GM18951 (cell line): ENCODE results near the gene EVC2.

Source experiments
- POLR2A ChIP-seq: IDR thresholded peaks from 4 replicates; pipeline ENCODE4 v1.6.1; 2011; ENCODE audit warnings: mild to moderate bottlenecking; ENCODE audit not compliant: insufficient read length, insufficient read depth; ENCODE audit errors: extremely low read depth
- in situ Hi-C: fragments of 300-500 bp; cut with MboI; formaldehyde crosslinking; loops from one replicate; pipeline ENCODE4 v1.12.0; 2022; ENCODE audit warnings: low sequenced_read_pairs, mixed read lengths, inconsistent platforms; ENCODE audit not compliant: unreplicated experiment

The EVC2 gene

GRCh38 chr4:5713861-5714260, 5.5 kb upstream of the EVC2 start:
- in situ Hi-C loops = no loop called here
- no peak for TF ChIP-seq POLR2A

DNA sequence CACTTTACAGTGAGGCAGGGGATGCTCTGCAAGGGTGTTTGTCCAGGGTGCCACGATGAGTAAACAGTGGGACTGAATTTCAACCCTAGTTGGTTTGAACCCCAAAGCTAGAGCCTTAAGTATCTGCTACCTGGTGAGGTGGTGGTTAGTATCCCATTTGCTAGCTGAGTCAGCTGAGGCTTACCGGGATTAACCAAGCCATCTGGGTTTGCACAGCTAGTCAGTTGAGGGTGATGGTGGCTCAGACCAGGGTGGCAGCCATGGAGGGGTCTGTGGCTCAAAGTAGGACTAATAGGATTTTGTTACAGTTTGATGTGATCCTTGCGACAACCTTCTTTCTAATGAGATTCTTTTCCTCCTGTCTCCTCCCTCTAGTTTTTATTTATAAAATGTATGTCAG, 4.6 kb upstream of the EVC2 start:
- in situ Hi-C loops = no loop called here

GRCh38 chr4:5712517-5712916, 4.2 kb upstream of the EVC2 start:
- in situ Hi-C loops = no loop called here
- no peak for TF ChIP-seq POLR2A

More for the DNA sequence above, 4.6 kb upstream of the EVC2 start:
- no peak for TF ChIP-seq POLR2A

DNA sequence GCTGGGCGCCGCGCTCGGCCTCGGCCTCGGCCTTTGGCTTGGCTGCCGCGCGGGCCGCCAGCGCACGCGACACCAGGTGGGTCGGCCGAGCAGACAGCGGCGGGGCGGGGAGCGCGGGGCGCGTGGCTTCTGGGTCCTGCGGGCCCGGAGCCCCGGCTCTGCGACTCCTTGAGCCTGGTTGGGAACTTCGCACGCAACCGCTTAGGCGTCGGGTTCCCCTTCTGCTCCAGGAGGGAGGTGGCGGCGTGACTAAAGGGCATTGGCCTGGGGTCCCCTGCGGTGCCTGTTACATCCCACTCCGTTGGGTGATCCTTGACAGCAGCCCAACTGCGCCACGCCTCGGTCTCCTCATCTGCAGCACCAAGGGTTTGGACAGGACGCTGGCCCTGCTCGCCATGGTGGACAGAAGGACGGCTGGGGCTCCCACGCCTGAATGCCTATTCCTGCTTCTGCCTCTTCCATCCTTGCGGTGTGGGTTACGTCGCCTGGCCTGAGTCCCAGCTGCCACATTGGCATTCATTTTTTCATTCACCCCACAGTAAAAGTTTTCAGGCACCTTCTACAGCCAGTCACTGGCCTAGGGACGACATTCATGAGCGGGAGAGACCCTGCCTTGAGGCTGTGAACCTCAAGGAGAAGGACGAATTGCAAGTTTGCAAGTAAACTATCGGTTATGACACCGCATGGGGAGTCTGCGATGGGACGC, 3.3 kb upstream of the EVC2 start:
- no peak for TF ChIP-seq POLR2A
- in situ Hi-C loops = no loop called here

DNA sequence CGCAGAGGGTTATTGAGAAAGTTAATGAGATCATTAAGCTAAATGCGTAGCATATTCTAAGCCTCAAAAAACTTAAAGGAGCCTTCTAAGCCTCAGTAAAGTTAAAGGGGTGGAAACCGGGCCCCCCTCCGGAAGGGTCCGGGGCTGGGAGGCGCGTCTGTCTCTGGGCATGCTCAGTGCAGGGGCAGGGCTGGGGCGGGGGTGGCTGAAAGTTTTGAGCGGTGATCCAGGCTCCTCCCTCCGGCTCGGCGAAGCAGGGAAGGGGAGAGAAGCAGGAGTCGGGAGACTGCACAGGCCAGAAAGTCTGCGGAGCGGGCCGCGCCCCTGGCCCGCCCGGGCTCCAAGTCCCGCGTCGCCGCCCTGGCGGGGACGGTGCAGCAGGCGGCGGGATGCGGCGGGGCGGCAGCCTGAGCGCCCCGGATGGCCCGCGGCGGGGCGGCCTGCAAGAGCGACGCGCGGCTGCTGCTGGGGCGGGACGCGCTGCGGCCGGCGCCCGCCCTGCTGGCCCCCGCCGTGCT, 2.7 kb upstream of the EVC2 start, which contains the start of gene EVC:
Gene EVC, plus strand, starts transcription at position 241 of the 518 bp plus-strand sequence. Its CDS starts 180 bp downstream, at position 421.
- in situ Hi-C loops = no loop called here
- TF ChIP-seq POLR2A = peak; percentile 24

DNA sequence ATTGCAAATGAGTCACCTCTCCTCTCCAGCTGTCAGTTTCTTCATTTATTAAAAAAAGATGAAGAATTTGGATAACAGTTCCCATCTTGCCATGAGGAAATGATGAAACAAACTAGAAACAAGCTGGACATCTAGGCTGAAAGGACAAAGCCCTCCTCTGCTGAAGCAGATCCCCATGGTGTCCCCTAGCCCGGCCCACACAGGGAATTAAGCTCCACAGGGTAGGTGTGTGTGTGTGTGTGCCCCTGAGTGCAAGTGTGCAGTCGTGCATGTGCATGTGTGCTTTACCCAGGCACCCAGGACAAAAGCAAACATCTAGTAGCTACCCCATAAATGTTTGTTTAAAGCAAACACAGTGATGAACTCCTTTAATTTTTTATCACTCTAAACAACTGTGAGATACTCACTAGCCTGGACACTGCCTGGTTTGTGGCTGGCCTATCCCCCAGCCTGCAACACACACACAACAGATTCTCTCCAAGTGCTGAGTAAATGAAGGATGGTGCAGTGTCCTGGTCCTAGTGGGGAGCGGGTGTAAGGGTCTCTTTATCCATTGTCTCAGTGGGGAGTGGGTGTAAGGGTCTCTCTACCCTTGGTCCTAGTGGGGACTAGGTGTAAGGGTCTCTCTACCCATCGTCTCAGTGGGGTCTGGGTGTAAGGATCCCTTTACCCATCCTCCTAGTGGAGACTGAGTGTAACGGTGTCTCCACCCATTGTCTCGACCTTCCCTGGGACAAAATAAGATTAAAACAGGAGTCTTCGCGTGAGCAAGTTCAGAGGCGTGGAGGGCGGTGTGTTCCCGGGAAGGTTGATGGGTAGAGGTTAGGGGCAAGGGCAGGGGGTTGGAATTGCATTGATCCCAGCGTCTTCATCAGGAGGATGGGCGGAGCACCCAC, 2.0 kb upstream of the EVC2 start:
- in situ Hi-C loops = no loop called here
- no peak for TF ChIP-seq POLR2A

DNA sequence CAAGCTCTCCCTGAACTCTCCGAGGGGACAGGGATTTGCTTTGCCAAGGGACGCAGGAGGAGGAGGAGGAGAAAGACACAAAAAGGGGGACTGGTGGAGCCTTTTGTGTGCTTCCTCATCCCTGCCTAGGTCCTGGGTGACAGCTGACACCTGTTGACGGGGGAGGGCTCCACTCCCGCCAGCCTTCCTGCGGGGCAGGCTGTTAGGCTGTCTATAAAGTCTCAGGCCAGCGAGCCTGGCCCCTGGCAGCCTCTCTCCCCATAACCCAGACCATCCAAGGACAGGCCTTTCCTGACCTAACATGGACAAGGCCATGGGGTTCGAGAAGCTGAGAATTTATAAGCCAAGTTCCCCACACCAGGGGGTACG, 832 bp upstream of the EVC2 start:
- TF ChIP-seq POLR2A = no peak
- in situ Hi-C loops = no loop called here

- in situ Hi-C loops = no loop called here
- no peak for TF ChIP-seq POLR2A
These were observed 446 bp downstream of the EVC2 start for GRCh38 chr4:5707778-5708448.

DNA sequence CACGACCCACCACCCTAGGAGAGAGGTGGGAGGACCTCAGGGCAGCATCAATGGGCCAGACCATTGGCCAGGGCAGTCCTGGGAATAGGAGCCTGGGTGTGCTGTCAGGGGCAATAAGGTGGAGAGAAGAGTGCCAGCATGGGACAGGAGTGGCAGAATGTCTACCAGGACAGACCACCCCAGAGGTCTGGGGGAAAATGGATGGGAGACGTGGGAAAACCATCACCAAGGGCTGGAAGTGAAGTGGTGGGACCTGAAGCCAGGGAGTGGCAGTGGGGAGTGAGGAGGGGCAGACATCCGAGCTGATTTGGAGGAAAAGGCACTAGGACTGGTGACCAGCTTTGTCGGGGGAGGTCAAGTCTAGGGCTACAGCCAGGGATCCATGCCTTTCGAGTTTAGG, 993 bp downstream of the EVC2 start:
- in situ Hi-C loops = no loop called here
- no peak for TF ChIP-seq POLR2A

DNA sequence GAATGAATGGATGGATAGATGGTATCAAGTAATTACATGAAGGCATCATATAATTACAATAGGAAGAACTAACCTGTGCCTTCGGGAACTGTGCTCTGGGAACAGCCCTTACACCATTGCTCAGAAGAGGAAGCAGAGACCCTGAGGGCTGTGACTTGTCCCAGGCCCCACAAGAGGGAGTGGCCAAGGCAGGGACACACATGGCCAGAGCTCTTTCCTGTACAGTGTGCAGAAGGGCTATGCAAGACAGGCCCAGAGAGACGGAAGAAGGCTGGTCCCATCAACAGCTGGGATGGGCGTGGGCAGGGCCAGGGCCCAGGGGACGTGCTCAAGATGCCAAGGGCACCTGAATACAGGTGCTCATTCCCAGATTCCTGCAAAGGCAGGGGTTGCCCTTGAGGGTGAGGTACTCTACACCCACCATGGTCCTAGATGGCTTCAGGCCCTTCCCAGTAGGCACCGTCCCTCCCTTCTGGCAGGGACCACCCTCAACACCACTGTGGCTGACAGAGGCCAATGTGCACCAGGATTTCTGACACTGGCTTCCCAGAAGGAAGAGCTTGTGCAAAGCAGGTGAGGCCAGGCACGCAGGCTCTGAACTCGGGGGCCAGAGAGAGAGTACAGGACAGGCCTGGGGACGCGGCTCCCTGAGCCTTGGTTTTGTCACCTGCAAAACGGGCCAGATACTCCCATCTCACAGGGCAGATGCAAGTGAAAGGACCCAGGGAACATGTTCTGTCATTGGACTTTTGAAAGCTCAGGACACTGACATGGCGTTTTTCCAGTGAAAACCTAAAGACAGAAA, 1.7 kb downstream of the EVC2 start:
- no peak for TF ChIP-seq POLR2A
- in situ Hi-C loops = no loop called here

GRCh38 chr4:5705647-5706320, 2.6 kb downstream of the EVC2 start:
- in situ Hi-C loops = no loop called here
- no peak for TF ChIP-seq POLR2A

GRCh38 chr4:5704276-5704675, 4.1 kb downstream of the EVC2 start:
- no peak for TF ChIP-seq POLR2A
- in situ Hi-C loops = no loop called here
